HepG2 (cell line): ENCODE measurements around the gene YWHAH. TPM values are rescaled to one million over a fixed set of nuclear protein-coding genes. Genes with fewer than 3 reads are reported as not detected.
A peak's percentile ranks its signal among the peaks of the same experiment; 100 is the strongest.

Experiments
- ATAC-seq: fragments of 200-7000 bp; cut with Tn5 transposase; 3 replicates; pipeline ENCODE4 v1.9.1; 2020; ENCODE audit warnings: mild to moderate bottlenecking, moderate library complexity
- BruUV-seq: library from RNA; stranded (reverse); fragments of 400-500 nt; replicated peaks from 2 replicates; lab custom pipeline; 2021; lab: Mats Ljungman, UMichigan
- CTCF ChIA-PET: fragments of 300-600 bp; formaldehyde crosslinking; extraction: SDS; loops from one replicate; lab custom pipeline; 2021; ENCODE audit warnings: low total read pairs, inconsistent platforms, low intra/inter-chr PET ratio; lab: Yijun Ruan, JAX
- POLR2A ChIA-PET: fragments of 350-600 bp; sonication (Branson Sonifier 250); formaldehyde crosslinking; loops from one replicate; lab custom pipeline; 2020; ENCODE audit warnings: antibody characterized with exemption, inconsistent platforms; lab: Yijun Ruan, JAX
- DNase-seq: peaks from one replicate; pipeline ENCODE4 v3.0.0-alpha.2; 2015; ENCODE audit warnings: low spot score
- FAIRE-seq: peaks from 3 replicates; lab custom pipeline; 2011; peaks lifted over from hg19 to GRCh38; lab: Jason Lieb, UNC
- H2AFZ ChIP-seq: one replicate; pipeline ENCODE4 v1.6.1; 2011; ENCODE audit warnings: low read length, inconsistent platforms
- H3K27ac ChIP-seq: fragments of 300-600 bp; 3 replicates; pipeline ENCODE4 v1.8.0; 2011; ENCODE audit warnings: mixed run types, mild to moderate bottlenecking, mixed read lengths, low read length, inconsistent platforms; ENCODE audit not compliant: insufficient read depth; ENCODE audit errors: extremely low read length
- H3K27me3 ChIP-seq, 2 experiments: fragments of 200-600 bp in 1 of 2; 2 replicates in 1 of 2; 3 replicates in 1 of 2; pipeline versions ENCODE4 v1.6.0 to v1.8.0; 2011; ENCODE audit warnings: low read length in 2 of 2, mild to moderate bottlenecking in 2 of 2, moderate library complexity in 2 of 2, inconsistent platforms in 1 of 2; ENCODE audit not compliant: insufficient read depth in 2 of 2, control insufficient read depth in 1 of 2
- H3K36me3 ChIP-seq, 2 experiments: fragments of 200-600 bp in 1 of 2; replicated peaks in 1 of 2; 2 replicates in 1 of 2; 3 replicates in 1 of 2; pipeline versions ENCODE4 v1.5.1 to v1.8.0; 2011; ENCODE audit warnings: low read length in 2 of 2, inconsistent platforms in 1 of 2; ENCODE audit not compliant: insufficient read depth in 2 of 2, control insufficient read depth in 1 of 2
- H3K4me1 ChIP-seq: 2 replicates; pipeline ENCODE4 v1.5.1; 2012; ENCODE audit warnings: low read length, inconsistent platforms; ENCODE audit not compliant: insufficient read depth
- H3K4me2 ChIP-seq: 2 replicates; pipeline ENCODE4 v1.6.0; 2011; ENCODE audit warnings: low read depth, low read length, inconsistent platforms
- H3K4me3 ChIP-seq, 3 experiments: fragments of 200-600 bp in 1 of 3; sonication (generic), shearing (Covaris generic) in 1 of 3; replicated peaks in 1 of 3; 2 replicates each; pipeline ENCODE4 v1.5.1; 2011 to 2016; ENCODE audit warnings: low read length in 3 of 3, inconsistent platforms in 2 of 3, low read depth in 2 of 3, mild to moderate bottlenecking in 2 of 3, control low read depth in 1 of 3, mixed read lengths in 1 of 3; ENCODE audit not compliant: insufficient read depth in 1 of 3
- H3K79me2 ChIP-seq: one replicate; pipeline ENCODE4 v1.6.1; 2011; ENCODE audit warnings: low read length, inconsistent platforms; ENCODE audit not compliant: insufficient read depth
- H3K9ac ChIP-seq: 2 replicates; pipeline ENCODE4 v1.6.0; 2011; ENCODE audit warnings: mild to moderate bottlenecking, low read depth, low read length, inconsistent platforms; ENCODE audit not compliant: insufficient read depth
- H3K9me3 ChIP-seq: 2 replicates; pipeline ENCODE4 v1.5.1; 2012; ENCODE audit warnings: mild to moderate bottlenecking, low read length
- H4K20me1 ChIP-seq: 2 replicates; pipeline ENCODE4 v1.6.0; 2011; ENCODE audit warnings: inconsistent platforms, mild to moderate bottlenecking, low read length, moderate library complexity; ENCODE audit not compliant: insufficient read depth
- ARID3A ChIP-seq: IDR thresholded peaks from 2 replicates; pipeline ENCODE4 v1.6.1; 2012; ENCODE audit warnings: low read depth, low read length, improper control_type of control experiment
- CTCF ChIP-seq: sonication (generic); formaldehyde crosslinking; IDR thresholded peaks from 2 replicates; pipeline ENCODE4 v1.5.0; 2020; ENCODE audit warnings: mild to moderate bottlenecking, missing genetic modification reagents, moderate library complexity
- ELF3 ChIP-seq: IDR thresholded peaks from 2 replicates; pipeline ENCODE4 v1.6.1; 2016; ENCODE audit warnings: missing genetic modification reagents, missing compliant biosample characterization
- GLI4 ChIP-seq: sonication (generic); formaldehyde crosslinking; IDR thresholded peaks from 2 replicates; pipeline ENCODE4 v1.5.1; 2020; ENCODE audit warnings: missing genetic modification reagents, mild to moderate bottlenecking, moderate library complexity, borderline replicate concordance
- HDAC2 ChIP-seq: sonication (generic); formaldehyde crosslinking; IDR thresholded peaks from 2 replicates; pipeline ENCODE4 v1.4.0; 2020; ENCODE audit warnings: missing genetic modification reagents
- KDM2A ChIP-seq: sonication (generic); formaldehyde crosslinking; IDR thresholded peaks from 2 replicates; pipeline ENCODE4 v1.4.0; 2020; ENCODE audit warnings: low read depth, missing genetic modification reagents, borderline replicate concordance
- PHF21A ChIP-seq: sonication (generic); formaldehyde crosslinking; IDR thresholded peaks from 2 replicates; pipeline ENCODE4 v1.5.0; 2020; ENCODE audit warnings: mild to moderate bottlenecking, missing genetic modification reagents
- PPARG ChIP-seq: conservative IDR thresholded peaks from 2 replicates; pipeline ENCODE4 v1.6.1; 2016; ENCODE audit warnings: missing biosample characterization, missing genetic modification reagents
- RAD21 ChIP-seq: fragments of 450-650 bp; formaldehyde crosslinking; IDR thresholded peaks from 2 replicates; pipeline ENCODE4 v1.5.0; 2020; ENCODE audit warnings: mild to moderate bottlenecking
- SAP130 ChIP-seq: IDR thresholded peaks from 2 replicates; pipeline ENCODE4 v1.6.1; 2016; ENCODE audit warnings: low read depth
- SNAPC2 ChIP-seq: sonication (generic); formaldehyde crosslinking; IDR thresholded peaks from 2 replicates; pipeline ENCODE4 v1.8.1; 2022; ENCODE audit warnings: mild to moderate bottlenecking, missing genetic modification reagents
- STAG1 ChIP-seq: sonication (generic); formaldehyde crosslinking; IDR thresholded peaks from 2 replicates; pipeline ENCODE4 v1.4.0; 2020; ENCODE audit warnings: missing genetic modification reagents
- ZFP37 ChIP-seq: sonication (generic); formaldehyde crosslinking; IDR thresholded peaks from 2 replicates; pipeline ENCODE4 v1.4.0; 2020; ENCODE audit warnings: missing genetic modification reagents, borderline replicate concordance
- ZKSCAN5 ChIP-seq: sonication (generic); formaldehyde crosslinking; IDR thresholded peaks from 2 replicates; pipeline ENCODE4 v1.5.1; 2020; ENCODE audit warnings: mild to moderate bottlenecking, missing genetic modification reagents
- ZNF136 ChIP-seq: sonication (generic); formaldehyde crosslinking; IDR thresholded peaks from 2 replicates; pipeline ENCODE4 v1.8.1; 2022; ENCODE audit warnings: low read depth, mild to moderate bottlenecking, moderate library complexity, missing genetic modification reagents
- ZNF44 ChIP-seq: sonication (generic); formaldehyde crosslinking; IDR thresholded peaks from 2 replicates; pipeline ENCODE4 v1.5.1; 2020; ENCODE audit warnings: mild to moderate bottlenecking, missing genetic modification reagents
- ZNF496 ChIP-seq: sonication (generic); formaldehyde crosslinking; IDR thresholded peaks from 2 replicates; pipeline ENCODE4 v1.8.1; 2023; ENCODE audit warnings: mild to moderate bottlenecking, moderate library complexity, missing genetic modification reagents; ENCODE audit not compliant: insufficient replicate concordance
- ZSCAN9 ChIP-seq: IDR thresholded peaks from 2 replicates; pipeline ENCODE4 v1.6.1; 2016; ENCODE audit warnings: borderline replicate concordance
- whole genome bisulfite sequencing: methylation state at CpG from one replicate; pipeline ENCODE4 v1.1.6; 2017; ENCODE audit warnings: low lambda C conversion rate; 5-methylcytosine and 5-hydroxymethylcytosine counted together
- in situ Hi-C: cut with HindIII; loops from 2 replicates; pipeline ENCODE4 v1.10.0; 2017; ENCODE audit warnings: low pct_unique_long_range_greater_than_20kb; ENCODE audit not compliant: extremely low pct_ligation_motif_present
- intact Hi-C: fragments of 100-400 bp; cut with micrococcal nuclease; formaldehyde crosslinking; loops from one replicate; pipeline ENCODE4 v1.10.0; 2022; ENCODE audit not compliant: unreplicated experiment
- polyA plus RNA-seq, 8 experiments: library from polyadenylated mRNA; depleted of rRNA in 3 of 8; stranded (reverse) in 7 of 8; unstranded in 1 of 8; fragments of >200 nt; fragmentation: Illumina TruSeq in 4 of 8; extraction: Trizol in 4 of 8; gene quantifications; 2 replicates each; pipeline versions ENCODE4 v1.2.1 to v1.2.3, GENCODE V29; 2011 to 2016; ENCODE audit warnings: low read depth in 4 of 8, missing spikeins in 1 of 8, mixed read lengths in 1 of 8; ENCODE audit not compliant: insufficient read depth in 1 of 8
- total RNA-seq, 5 experiments: library from RNA; depleted of rRNA; stranded (reverse); fragments of >200 nt; fragmentation: Illumina TruSeq; extraction: Trizol; gene quantifications; 2 replicates each; pipeline ENCODE4 v1.2.3, GENCODE V29; 2016; ENCODE audit warnings: low read depth in 1 of 5
- TF ChIP-seq, protein P1 (sequence below): sonication (generic); formaldehyde crosslinking; IDR thresholded peaks from 2 replicates; pipeline ENCODE4 v1.5.1; 2020; ENCODE audit warnings: missing genetic modification reagents, mild to moderate bottlenecking, borderline replicate concordance
- TF ChIP-seq, protein P2 (sequence below): sonication (generic); formaldehyde crosslinking; IDR thresholded peaks from 2 replicates; pipeline ENCODE4 v1.4.0; 2020; ENCODE audit warnings: mild to moderate bottlenecking, missing genetic modification reagents

YWHAH gene
- total and polyA plus RNA-seq, 2 of the 13 experiments (the other 11 are each of a cell fraction or from before 2014, with no cell fraction given), result 35.6 to 92.7 TPM

DNA sequence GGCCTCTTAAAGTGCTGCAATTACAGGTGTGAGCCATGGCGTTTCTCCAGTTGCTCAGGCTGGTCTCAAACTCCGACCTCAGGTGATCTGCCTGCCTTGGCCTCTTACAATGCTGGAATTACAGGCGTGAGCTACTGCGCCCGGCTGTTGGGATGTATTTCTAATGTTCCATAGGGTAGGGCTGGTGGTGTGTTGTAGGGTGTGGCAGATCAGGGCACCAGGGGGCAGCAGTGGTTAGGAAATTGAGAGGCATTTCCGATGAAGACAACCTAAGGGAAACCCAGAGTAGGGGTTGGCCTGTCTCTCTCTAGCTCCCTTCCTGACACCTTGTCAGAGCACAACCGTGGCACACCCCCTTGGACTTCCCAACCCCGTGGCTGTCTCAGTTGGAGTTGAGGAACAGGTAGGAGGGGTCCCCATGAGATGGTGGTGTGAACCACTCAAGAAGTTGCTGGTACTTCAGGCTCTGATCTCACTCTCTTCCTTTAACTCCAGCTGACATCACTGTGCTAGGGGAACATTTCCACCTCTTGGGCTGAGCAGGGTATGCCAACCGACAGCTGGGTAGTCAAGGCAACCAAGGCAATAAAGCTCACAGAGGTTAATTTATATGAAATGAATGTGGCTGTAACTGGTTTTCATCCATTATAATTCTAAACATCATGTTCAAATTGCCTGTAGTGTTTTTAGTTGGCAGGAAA lies 33.0 kb downstream of the YWHAH start:
- Histone ChIP-seq H3K4me2 (no peak overlapping the region), H3K9ac (no peak overlapping the region), H3K4me3 (no peak overlapping the region), H3K79me2 (no peaks in the 10 kb centered on the region), H3K27me3 (peaks cover 0 to 7% of the 10 kb centered on the region in 2 experiments; a peak in 2 of 5 replicates), H2AFZ (no peak overlapping the region), H3K36me3 (no peaks in the 10 kb centered on the region), H3K27ac (no peak overlapping the region), H4K20me1 (no peaks in the 10 kb centered on the region), H3K9me3 (no peaks in the 10 kb centered on the region), H3K4me1 (peaks cover 4% of the 10 kb centered on the region)
- ATAC-seq (peak; percentile 92), FAIRE-seq (peak; percentile 82), DNase-seq (peak; percentile 62)
- POLR2A ChIA-PET, result no interaction called here
- in situ Hi-C loops, result loop anchor here (5.0 to 10.0 kb wide), 2 partner anchors 105 to 288 kb away; no protein-coding TSS in a partner anchor
- BruUV-seq, result no TSS peak
- 8% methylated on average over 8 of the region's 9 CpGs for WGBS
- intact Hi-C loops, result loop anchor here (1.0 to 5.0 kb wide), 2 partner anchors 104 to 495 kb away; partner anchors contain the start of gene FBXO7
- CTCF ChIA-PET, result interaction anchor here (0.7 to 2.5 kb wide), 4 partner anchors 104 to 496 kb away, joined by 3 to 30 read pairs (median 8); no protein-coding TSS in a partner anchor
- TF ChIP-seq SNAPC2 (no peak), KDM2A (CRISPR knock-in tag) (no peak), PHF21A (no peak), PPARG (no peak), ZSCAN9 (no peak), ZNF496 (CRISPR knock-in tag) (no peak), ARID3A (0 out of 2 replicates have a peak, but pooled peaks have one; percentile 39), ZKSCAN5 (CRISPR knock-in tag) (no peak), ZNF136 (CRISPR knock-in tag) (no peak), SAP130 (CRISPR knock-in tag) (no peak), RAD21 (CRISPR knock-in tag) (peak; percentile 73), ZFP37 (no peak), HDAC2 (CRISPR knock-in tag) (no peak), STAG1 (CRISPR knock-in tag) (peak; percentile 88), GLI4 (CRISPR knock-in tag) (no peak), ELF3 (CRISPR knock-in tag) (no peak), CTCF (CRISPR knock-in tag) (peak; percentile 93), ZNF44 (no peak)
- TF ChIP-seq, protein P1, sequence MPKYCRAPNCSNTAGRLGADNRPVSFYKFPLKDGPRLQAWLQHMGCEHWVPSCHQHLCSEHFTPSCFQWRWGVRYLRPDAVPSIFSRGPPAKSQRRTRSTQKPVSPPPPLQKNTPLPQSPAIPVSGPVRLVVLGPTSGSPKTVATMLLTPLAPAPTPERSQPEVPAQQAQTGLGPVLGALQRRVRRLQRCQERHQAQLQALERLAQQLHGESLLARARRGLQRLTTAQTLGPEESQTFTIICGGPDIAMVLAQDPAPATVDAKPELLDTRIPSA (CRISPR knock-in tag), result no peak
- TF ChIP-seq, protein P2, sequence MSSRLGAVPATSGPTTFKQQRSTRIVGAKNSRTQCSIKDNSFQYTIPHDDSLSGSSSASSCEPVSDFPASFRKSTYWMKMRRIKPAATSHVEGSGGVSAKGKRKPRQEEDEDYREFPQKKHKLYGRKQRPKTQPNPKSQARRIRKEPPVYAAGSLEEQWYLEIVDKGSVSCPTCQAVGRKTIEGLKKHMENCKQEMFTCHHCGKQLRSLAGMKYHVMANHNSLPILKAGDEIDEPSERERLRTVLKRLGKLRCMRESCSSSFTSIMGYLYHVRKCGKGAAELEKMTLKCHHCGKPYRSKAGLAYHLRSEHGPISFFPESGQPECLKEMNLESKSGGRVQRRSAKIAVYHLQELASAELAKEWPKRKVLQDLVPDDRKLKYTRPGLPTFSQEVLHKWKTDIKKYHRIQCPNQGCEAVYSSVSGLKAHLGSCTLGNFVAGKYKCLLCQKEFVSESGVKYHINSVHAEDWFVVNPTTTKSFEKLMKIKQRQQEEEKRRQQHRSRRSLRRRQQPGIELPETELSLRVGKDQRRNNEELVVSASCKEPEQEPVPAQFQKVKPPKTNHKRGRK (CRISPR knock-in tag), result no peak
